Liver (tissue), 3 donors: ENCODE measurements around the gene PTPRN2.

Experiments
- EGR1 ChIP-seq, 2 donors: IDR thresholded peaks; 2 replicates each; pipeline ENCODE4 v1.6.1; 2016 to 2018; ENCODE audit warnings: antibody characterized with exemption in 2 of 2, low read depth in 2 of 2
- FOXA1 ChIP-seq: IDR thresholded peaks from 2 replicates; pipeline ENCODE4 v1.6.1; 2016; ENCODE audit warnings: antibody characterized with exemption
- GABPA ChIP-seq, 2 donors: IDR thresholded peaks in 1 of 2; conservative IDR thresholded peaks in 1 of 2; 2 replicates each; pipeline ENCODE4 v1.6.1; 2016; ENCODE audit warnings: antibody characterized with exemption in 2 of 2, mild to moderate bottlenecking in 1 of 2, moderate library complexity in 1 of 2
- HNF4A ChIP-seq, 2 donors: conservative IDR thresholded peaks; 2 replicates each; pipeline ENCODE4 v1.6.1; 2016; ENCODE audit warnings: antibody characterized with exemption in 2 of 2, mild to moderate bottlenecking in 2 of 2
- JUND ChIP-seq, 2 donors: IDR thresholded peaks; 2 replicates each; pipeline ENCODE4 v1.6.1; 2016; ENCODE audit warnings: antibody characterized with exemption in 2 of 2
- RAD21 ChIP-seq, 2 donors: IDR thresholded peaks; 2 replicates each; pipeline ENCODE4 v1.6.1; 2016; ENCODE audit warnings: antibody characterized with exemption in 2 of 2, mild to moderate bottlenecking in 2 of 2
- SP1 ChIP-seq: IDR thresholded peaks from 2 replicates; pipeline ENCODE4 v1.6.1; 2018; ENCODE audit warnings: antibody characterized with exemption, mild to moderate bottlenecking
- TAF1 ChIP-seq: conservative IDR thresholded peaks from 2 replicates; pipeline ENCODE4 v1.6.1; 2016; ENCODE audit warnings: antibody characterized with exemption, mild to moderate bottlenecking
- YY1 ChIP-seq: IDR thresholded peaks from 2 replicates; pipeline ENCODE4 v1.6.1; 2016; ENCODE audit warnings: antibody characterized with exemption, mild to moderate bottlenecking
- TF ChIP-seq, protein P1 (sequence below): fragments of 150-350 bp; IDR thresholded peaks from 2 replicates; pipeline ENCODE4 v1.5.1; 2017; ENCODE audit warnings: improper control_type of control experiment, low read depth, low read length; ENCODE audit not compliant: missing input control
- TF ChIP-seq, protein P2 (sequence below): IDR thresholded peaks from 2 replicates; pipeline ENCODE4 v1.6.1; 2016; ENCODE audit warnings: antibody characterized with exemption
- TF ChIP-seq, protein P3 (sequence below): IDR thresholded peaks from 2 replicates; pipeline ENCODE4 v1.6.1; 2016; ENCODE audit warnings: antibody characterized with exemption
- TF ChIP-seq, protein P4 (sequence below): IDR thresholded peaks from 2 replicates; pipeline ENCODE4 v1.6.1; 2016; ENCODE audit warnings: antibody characterized with exemption, mild to moderate bottlenecking
- TF ChIP-seq, protein P5 (sequence below): IDR thresholded peaks from 2 replicates; pipeline ENCODE4 v1.6.1; 2016; ENCODE audit warnings: antibody characterized with exemption
- donor health status: healthy.
- donor health status: healthy.

DNA sequence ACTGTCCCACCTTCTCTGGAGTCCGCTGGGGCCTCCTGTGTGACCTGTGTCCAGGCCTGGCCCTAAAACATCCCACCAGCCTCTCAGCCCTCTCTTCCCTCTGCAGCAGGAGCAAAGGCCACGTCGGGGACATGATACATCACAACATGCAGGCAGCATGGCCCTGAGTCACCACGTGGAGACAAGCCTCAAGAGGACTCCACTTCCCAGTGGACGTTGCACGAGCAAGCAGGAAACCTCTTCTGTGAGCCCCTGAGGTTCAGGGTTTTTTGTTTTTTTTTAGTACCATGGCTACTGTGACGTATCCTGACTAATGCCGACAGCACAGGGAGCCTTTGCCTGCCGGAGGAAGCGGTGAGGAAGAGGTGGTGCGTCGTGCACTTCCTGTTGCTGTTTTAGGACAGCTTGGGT is 1084.9 kb downstream of the PTPRN2 start:
- TF ChIP-seq, protein P1, sequence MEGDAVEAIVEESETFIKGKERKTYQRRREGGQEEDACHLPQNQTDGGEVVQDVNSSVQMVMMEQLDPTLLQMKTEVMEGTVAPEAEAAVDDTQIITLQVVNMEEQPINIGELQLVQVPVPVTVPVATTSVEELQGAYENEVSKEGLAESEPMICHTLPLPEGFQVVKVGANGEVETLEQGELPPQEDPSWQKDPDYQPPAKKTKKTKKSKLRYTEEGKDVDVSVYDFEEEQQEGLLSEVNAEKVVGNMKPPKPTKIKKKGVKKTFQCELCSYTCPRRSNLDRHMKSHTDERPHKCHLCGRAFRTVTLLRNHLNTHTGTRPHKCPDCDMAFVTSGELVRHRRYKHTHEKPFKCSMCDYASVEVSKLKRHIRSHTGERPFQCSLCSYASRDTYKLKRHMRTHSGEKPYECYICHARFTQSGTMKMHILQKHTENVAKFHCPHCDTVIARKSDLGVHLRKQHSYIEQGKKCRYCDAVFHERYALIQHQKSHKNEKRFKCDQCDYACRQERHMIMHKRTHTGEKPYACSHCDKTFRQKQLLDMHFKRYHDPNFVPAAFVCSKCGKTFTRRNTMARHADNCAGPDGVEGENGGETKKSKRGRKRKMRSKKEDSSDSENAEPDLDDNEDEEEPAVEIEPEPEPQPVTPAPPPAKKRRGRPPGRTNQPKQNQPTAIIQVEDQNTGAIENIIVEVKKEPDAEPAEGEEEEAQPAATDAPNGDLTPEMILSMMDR, result no peak
- TF ChIP-seq TAF1, result no peak
- TF ChIP-seq, protein P2, sequence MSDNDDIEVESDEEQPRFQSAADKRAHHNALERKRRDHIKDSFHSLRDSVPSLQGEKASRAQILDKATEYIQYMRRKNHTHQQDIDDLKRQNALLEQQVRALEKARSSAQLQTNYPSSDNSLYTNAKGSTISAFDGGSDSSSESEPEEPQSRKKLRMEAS, result no peak
- TF ChIP-seq RAD21 (IDR thresholded peaks at IDR 0.05), result no peak
- TF ChIP-seq, protein P3, sequence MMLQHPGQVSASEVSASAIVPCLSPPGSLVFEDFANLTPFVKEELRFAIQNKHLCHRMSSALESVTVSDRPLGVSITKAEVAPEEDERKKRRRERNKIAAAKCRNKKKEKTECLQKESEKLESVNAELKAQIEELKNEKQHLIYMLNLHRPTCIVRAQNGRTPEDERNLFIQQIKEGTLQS, result no peak
- no peak for TF ChIP-seq FOXA1
- TF ChIP-seq, protein P4, sequence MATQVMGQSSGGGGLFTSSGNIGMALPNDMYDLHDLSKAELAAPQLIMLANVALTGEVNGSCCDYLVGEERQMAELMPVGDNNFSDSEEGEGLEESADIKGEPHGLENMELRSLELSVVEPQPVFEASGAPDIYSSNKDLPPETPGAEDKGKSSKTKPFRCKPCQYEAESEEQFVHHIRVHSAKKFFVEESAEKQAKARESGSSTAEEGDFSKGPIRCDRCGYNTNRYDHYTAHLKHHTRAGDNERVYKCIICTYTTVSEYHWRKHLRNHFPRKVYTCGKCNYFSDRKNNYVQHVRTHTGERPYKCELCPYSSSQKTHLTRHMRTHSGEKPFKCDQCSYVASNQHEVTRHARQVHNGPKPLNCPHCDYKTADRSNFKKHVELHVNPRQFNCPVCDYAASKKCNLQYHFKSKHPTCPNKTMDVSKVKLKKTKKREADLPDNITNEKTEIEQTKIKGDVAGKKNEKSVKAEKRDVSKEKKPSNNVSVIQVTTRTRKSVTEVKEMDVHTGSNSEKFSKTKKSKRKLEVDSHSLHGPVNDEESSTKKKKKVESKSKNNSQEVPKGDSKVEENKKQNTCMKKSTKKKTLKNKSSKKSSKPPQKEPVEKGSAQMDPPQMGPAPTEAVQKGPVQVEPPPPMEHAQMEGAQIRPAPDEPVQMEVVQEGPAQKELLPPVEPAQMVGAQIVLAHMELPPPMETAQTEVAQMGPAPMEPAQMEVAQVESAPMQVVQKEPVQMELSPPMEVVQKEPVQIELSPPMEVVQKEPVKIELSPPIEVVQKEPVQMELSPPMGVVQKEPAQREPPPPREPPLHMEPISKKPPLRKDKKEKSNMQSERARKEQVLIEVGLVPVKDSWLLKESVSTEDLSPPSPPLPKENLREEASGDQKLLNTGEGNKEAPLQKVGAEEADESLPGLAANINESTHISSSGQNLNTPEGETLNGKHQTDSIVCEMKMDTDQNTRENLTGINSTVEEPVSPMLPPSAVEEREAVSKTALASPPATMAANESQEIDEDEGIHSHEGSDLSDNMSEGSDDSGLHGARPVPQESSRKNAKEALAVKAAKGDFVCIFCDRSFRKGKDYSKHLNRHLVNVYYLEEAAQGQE, result no peak
- TF ChIP-seq, protein P5, sequence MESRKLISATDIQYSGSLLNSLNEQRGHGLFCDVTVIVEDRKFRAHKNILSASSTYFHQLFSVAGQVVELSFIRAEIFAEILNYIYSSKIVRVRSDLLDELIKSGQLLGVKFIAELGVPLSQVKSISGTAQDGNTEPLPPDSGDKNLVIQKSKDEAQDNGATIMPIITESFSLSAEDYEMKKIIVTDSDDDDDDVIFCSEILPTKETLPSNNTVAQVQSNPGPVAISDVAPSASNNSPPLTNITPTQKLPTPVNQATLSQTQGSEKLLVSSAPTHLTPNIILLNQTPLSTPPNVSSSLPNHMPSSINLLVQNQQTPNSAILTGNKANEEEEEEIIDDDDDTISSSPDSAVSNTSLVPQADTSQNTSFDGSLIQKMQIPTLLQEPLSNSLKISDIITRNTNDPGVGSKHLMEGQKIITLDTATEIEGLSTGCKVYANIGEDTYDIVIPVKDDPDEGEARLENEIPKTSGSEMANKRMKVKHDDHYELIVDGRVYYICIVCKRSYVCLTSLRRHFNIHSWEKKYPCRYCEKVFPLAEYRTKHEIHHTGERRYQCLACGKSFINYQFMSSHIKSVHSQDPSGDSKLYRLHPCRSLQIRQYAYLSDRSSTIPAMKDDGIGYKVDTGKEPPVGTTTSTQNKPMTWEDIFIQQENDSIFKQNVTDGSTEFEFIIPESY, result no peak
- no peak for TF ChIP-seq YY1
- TF ChIP-seq SP1, result peak; percentile 9
- TF ChIP-seq JUND (IDR thresholded peaks at IDR 0.05), result no peak
- TF ChIP-seq GABPA (IDR thresholded peaks at IDR 0.05 in 1 of 2, conservative IDR thresholded peaks at IDR 0.05 in 1 of 2), result no peak
- TF ChIP-seq HNF4A (conservative IDR thresholded peaks at IDR 0.05), result no peak
- no peak for TF ChIP-seq EGR1 (IDR thresholded peaks at IDR 0.05; ENCODE audit: low read depth in 2 of 2)
